ENCODE results near the gene MCC.

The MCC gene

DNA sequence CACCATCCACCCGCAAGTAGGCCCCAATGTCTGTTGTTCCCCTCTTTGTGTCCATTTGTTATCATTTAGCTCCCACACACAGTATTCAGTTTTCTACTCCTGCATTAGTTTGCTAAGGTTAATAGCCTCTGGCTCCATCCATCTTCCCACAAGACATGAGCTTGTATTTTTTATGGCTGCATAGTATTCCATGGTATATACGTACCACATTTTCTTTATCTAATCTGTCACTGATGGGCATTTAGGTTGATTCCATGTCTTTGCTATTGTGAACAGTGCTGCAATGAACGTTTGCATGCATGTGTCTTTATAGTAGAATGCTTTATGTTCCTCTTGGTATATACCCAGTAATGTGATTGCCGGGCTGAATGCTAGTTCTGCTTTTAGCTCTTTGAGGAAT, 361.2 kb downstream of the MCC start:
- no peak for DNase-seq

DNA sequence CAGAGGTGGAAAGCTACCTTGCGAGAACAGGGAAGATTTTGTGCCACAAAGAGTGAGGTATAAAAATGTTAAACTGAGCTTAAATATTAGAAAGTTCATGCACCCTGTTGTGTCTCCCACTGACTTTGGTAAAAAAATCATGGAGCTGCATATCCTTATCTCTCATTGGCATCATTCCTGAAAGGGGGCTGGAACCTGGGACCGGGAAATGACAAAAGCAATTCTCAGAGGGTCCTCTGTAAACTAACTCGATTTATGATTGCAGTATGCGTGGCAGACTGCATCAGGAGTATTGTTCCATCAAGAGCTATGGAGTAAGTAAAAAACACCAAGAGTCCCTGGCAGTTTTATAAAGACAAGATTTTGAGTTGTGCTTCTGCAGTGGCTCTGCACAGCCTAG, 362.9 kb downstream of the MCC start:
- no peak for DNase-seq

- DNase-seq = no peak
Observed at GRCh38 chr5:113124914-113125313, 363.3 kb downstream of the MCC start.

GRCh38 chr5:113124265-113124664, 364.0 kb downstream of the MCC start:
- DNase-seq = no peak

DNA sequence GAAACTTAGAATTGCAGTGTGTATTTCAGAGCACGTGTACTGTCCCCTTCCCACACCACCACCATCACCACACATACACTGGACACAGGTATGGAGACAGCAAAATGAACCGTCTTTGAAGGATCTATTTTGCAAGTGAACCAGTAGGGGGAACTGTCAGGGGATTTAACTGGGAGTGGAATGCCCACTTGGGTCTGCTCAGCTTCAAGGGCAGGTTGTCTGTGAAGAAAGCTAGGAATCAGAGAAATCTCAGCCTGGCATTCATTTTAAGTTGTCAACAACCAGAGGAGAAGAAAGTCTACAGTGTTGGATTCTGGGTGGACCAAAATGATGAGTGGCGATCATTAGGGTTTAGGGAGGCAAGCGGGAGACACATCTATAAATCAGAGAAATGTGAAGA, 364.6 kb downstream of the MCC start:
- no peak for DNase-seq

- no peak for DNase-seq
Observed at GRCh38 chr5:113122053-113122452, 366.2 kb downstream of the MCC start.

GRCh38 chr5:113119246-113119924, 368.9 kb downstream of the MCC start:
- no peak for DNase-seq

DNA sequence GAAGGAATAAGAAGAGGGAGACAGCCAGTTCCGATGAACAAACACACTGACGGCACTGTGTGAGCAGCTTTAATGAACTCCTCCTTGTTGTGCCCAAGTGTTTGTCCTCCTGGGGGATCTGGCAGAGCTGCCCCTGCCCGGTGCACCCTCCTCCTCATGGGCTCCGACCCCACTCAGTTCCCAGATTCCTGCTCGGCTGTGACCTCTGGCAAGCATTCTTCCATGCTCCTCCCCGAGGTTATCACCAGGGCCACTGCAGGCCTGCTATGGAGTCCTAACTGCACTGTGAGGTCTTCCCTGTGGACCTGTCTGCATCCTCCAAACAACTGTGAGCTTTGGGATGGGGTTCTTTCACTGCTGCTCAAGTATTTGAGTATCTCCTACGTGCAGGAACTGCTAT, 369.5 kb downstream of the MCC start:
- no peak for DNase-seq

GRCh38 chr5:113118298-113118697, 370.0 kb downstream of the MCC start:
- DNase-seq = no peak

GRCh38 chr5:113117543-113118115, 370.6 kb downstream of the MCC start:
- no peak for DNase-seq

DNA sequence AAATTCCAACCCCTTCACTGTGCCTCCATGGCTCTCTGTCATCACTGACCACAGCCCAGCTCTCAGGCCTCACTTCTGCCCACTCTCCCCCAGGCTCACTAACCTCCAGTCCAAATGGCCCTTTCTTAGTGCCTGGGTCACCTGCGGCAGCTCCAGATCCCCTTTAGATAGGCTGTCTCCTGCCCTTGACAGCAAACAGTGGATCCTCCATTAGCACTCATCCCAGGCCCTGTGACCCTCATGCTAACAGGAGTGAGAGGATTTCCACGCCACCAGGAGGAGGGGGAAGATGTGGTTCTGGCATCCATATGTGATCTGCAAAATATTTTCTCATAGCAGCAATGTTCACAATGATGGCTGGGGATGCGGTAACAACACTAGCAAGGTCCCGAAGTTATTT, 372.3 kb downstream of the MCC start:
- no peak for DNase-seq

GRCh38 chr5:113115061-113115460, 373.2 kb downstream of the MCC start:
- no peak for DNase-seq

DNA sequence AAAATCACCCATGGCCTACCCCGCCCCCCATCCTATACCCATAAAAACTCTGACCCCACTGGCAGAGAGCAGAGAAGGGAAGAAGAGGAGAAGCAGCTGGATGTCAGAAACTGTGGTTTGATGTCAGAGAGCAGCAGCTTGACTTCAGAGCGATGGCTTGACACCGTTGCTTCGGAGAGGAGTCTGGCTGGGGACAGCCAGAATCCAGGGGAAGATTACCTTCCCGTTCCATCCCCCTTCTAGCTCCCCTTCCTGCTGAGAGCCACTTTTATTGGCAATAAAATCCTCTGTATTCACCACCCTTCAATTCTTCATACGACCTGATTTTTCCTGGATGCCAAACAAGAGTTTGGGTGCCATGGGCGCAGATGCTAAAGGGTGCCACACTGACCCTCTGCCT, 373.7 kb downstream of the MCC start:
- no peak for DNase-seq

DNA sequence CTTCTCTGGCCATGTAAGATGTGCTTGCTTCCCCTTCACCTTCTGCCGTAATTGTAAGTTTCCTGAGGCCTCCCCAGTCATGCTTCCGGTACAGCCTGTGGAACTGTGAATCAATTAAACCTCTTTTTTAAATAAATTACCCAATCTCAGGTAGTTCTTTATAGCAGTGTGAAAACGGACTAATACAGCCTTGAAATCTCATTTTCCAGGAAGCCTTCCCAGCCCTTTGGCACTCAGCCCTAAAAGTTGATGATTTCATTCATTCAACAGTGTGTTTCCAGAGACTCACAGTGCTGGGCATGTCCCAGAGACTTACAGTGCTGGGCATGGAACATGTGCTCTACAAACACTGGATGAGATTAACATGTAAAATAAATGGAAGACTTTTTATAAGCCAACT, 375.8 kb downstream of the MCC start:
- no peak for DNase-seq

- DNase-seq = no peak
Observed at GRCh38 chr5:113110117-113110516, 378.1 kb downstream of the MCC start.

DNA sequence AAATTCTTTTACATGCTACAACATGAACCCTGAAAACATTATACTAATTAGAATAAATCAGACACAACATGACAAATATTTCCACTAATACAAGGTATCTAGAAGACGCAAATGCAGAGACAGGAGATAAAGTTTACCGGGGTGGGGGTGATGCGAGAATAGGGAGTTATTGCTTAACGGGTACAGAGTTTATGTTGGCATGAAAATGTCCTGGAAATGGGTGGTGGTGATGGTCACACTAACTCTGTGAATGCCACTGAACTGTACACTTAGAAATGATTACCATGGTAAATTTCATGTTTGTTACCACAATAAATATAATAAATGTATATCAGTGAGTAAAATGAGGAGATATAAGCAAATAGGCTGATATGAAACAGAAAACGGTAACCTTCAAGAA, 378.9 kb downstream of the MCC start:
- DNase-seq = no peak

- DNase-seq = no peak
Observed at GRCh38 chr5:113108485-113108884, 379.8 kb downstream of the MCC start.

DNA sequence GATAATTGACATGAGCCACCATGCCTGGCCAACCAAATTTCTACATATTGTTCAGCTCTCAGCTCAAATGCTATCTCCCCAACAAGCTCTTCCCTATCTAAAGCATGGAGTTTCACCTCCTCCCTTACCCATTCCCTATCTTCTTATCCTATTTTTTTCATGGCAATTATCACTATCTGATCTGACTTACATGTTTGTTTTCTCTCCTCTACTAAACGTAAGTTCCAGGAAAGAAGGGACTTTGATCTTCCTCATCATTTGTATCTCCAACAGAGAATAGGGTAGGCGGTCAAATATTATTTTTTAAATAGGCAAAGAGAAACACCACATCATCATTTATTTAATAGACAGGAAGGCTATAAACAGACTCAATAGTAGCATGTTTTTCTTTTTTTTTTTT, 381.4 kb downstream of the MCC start:
- DNase-seq = no peak

DNA sequence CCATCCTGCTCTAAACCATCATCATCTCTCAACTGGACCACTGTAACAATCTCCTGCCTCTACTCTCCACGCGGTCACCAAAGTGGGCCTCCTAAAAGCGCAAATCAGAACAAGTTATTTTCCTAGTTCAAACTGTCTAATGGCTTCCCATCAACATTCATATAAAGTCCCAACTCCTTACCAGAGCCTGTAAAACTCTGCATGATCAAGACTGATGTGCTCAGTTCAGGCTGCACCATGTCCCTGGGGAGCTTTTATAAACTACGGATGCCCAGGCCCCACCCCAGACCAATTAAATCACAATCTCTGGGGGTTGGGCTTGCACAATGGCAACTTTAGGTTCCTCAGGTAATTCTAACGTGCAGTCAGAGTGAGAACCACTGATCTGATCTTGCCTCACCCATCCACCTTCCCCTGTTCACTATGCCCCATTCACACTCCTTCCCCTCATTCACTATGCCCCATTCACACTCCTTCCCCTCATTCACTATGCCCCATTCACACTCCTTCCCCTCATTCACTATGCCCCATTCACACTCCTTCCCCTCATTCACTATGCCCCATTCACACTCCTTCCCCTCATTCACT, 382.5 kb downstream of the MCC start:
- DNase-seq = no peak

GRCh38 chr5:113103330-113103729, 384.9 kb downstream of the MCC start:
- DNase-seq = no peak

DNA sequence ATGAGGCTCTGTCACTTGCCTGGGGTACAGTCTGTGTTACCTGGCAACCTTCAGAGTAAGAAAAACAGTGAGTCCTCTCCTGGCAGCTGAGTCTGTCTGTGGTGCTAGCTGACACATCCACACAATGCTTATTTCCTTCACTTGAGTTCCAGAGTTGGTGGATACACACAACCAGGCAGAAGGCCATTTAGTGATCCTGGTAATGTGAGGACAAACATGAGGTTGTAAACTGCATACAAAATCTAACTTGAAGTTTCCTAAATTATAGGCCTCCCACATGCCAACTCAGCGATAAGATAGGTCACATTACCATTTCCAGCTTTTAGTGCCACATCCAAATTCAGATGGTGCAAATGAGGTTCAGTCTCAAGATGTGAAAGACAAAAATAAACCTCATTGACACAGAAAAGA, 386.1 kb downstream of the MCC start:
- DNase-seq = no peak

DNA sequence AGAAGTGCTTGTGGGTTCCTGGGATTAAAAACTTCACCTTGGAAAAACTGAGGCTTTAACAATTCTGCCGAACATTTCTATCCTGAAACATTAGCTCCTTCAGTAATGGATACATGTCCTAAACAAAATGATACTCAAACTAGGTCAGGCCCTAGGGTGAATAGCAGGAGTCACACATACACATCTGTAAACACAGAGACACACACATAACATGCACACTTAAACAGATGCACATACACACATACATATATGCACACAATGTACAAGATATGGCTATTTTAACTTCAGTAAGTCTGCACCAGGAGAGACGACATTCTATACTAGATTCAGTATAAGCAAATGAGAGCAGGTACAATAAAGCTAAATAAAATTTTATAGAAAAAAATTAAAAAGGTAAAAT, 387.3 kb downstream of the MCC start:
- DNase-seq = no peak

- DNase-seq = no peak
Observed at GRCh38 chr5:113099822-113100221, 388.4 kb downstream of the MCC start.

DNA sequence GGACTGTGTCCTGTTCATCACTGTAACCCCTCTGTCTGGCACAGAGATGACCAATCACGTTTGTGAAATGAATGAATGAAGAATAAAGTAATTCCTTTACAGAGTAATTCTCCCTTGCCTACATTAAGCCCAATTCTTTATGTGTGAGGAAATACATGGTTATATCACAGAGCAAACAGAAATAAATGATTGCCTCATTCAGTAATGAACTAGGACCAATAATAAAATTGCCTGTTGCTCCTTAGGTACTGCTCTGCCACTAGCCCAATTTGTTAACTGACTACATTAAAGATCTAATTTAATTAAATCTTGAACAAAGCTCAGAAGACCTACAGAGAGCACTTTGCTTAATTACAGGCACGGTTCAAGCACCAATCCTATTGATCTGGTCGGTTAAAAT, 389.9 kb downstream of the MCC start:
- DNase-seq = no peak

GRCh38 chr5:113095831-113096230, 392.4 kb downstream of the MCC start:
- no peak for DNase-seq

Data from CD4-positive, alpha-beta T cell treated with Interleukin-6 for 4 hours (primary cell).